GM12878 (cell line): ENCODE data around the gene CPNE4. TPM values are rescaled to one million over a fixed set of nuclear protein-coding genes. Genes with fewer than 3 reads are reported as not detected.

Experiments
- ATAC-seq: fragments of 200-7000 bp; cut with Tn5 transposase; 3 replicates; pipeline ENCODE4 v1.9.1; 2020; ENCODE audit warnings: mild to moderate bottlenecking, moderate library complexity
- BruUV-seq: library from RNA; stranded (reverse); fragments of 400-500 nt; replicated peaks from 2 replicates; lab custom pipeline; 2021; lab: Mats Ljungman, UMichigan
- CTCF ChIA-PET: fragments of 300-600 bp; sonication (Branson Sonifier 250); formaldehyde crosslinking; extraction: SDS; loops from one replicate; lab custom pipeline; 2021; ENCODE audit warnings: inconsistent platforms; lab: Yijun Ruan, JAX
- POLR2A ChIA-PET: fragments of 350-600 bp; formaldehyde crosslinking; extraction: SDS; loops from one replicate; lab custom pipeline; 2021; ENCODE audit warnings: inconsistent platforms; lab: Charles Lee
- RAD21 ChIA-PET: fragments of 300-600 bp; sonication (Branson Sonifier 250); formaldehyde crosslinking; loops from one replicate; lab custom pipeline; 2023; ENCODE audit warnings: antibody characterized with exemption; ENCODE audit not compliant: unreplicated experiment; lab: Charles Lee
- SMC1A ChIA-PET: fragments of 300-600 bp; sonication (Branson Sonifier 250); formaldehyde crosslinking; loops from one replicate; lab custom pipeline; 2023; ENCODE audit not compliant: unreplicated experiment, uncharacterized antibody; lab: Charles Lee
- DNase-seq: peaks from one replicate; pipeline ENCODE4 v3.0.0-alpha.2; 2011; ENCODE audit warnings: low read depth, low spot score
- FAIRE-seq: peaks from 3 replicates; lab custom pipeline; 2011; peaks lifted over from hg19 to GRCh38; lab: Jason Lieb, UNC
- H2AFZ ChIP-seq: 2 replicates; pipeline ENCODE4 v1.6.0; 2011; ENCODE audit warnings: low read depth, low read length, control low read depth; ENCODE audit not compliant: control insufficient read depth
- H3K27ac ChIP-seq: 2 replicates; pipeline ENCODE4 v1.5.1; 2011; ENCODE audit warnings: control low read depth; ENCODE audit not compliant: control insufficient read depth, insufficient read depth
- H3K27me3 ChIP-seq, 2 experiments: replicated peaks in 1 of 2; 2 replicates each; pipeline versions ENCODE4 v1.6.0 to v1.6.1; 2011; ENCODE audit warnings: low read length in 1 of 2; ENCODE audit not compliant: control insufficient read depth in 2 of 2, insufficient read depth in 2 of 2
- H3K36me3 ChIP-seq, 2 experiments: 2 replicates each; pipeline ENCODE4 v1.5.1; 2011; ENCODE audit warnings: low read length in 1 of 2; ENCODE audit not compliant: control insufficient read depth in 2 of 2, insufficient read depth in 2 of 2
- H3K4me1 ChIP-seq: 2 replicates; pipeline ENCODE4 v1.6.1; 2011; ENCODE audit warnings: mild to moderate bottlenecking, low read length, moderate library complexity, mixed read lengths; ENCODE audit not compliant: control insufficient read depth, insufficient read depth
- H3K4me2 ChIP-seq: 2 replicates; pipeline ENCODE4 v1.6.0; 2011; ENCODE audit warnings: control low read depth; ENCODE audit not compliant: control insufficient read depth, insufficient read depth
- H3K4me3 ChIP-seq: fragments of 200-600 bp; sonication (generic); 2 replicates; pipeline ENCODE4 v1.5.1; 2016
- H3K79me2 ChIP-seq: 2 replicates; pipeline ENCODE4 v1.6.0; 2011; ENCODE audit warnings: low read length; ENCODE audit not compliant: control insufficient read depth, insufficient read depth
- H3K9ac ChIP-seq: 2 replicates; pipeline ENCODE4 v1.8.0; 2011; ENCODE audit warnings: low read length, control low read depth, mixed read lengths; ENCODE audit not compliant: control insufficient read depth, insufficient read depth
- H3K9me3 ChIP-seq: replicated peaks from 3 replicates; pipeline ENCODE4 v1.5.1; 2011; ENCODE audit warnings: mild to moderate bottlenecking, low read length; ENCODE audit not compliant: control insufficient read depth, insufficient read depth
- H4K20me1 ChIP-seq: 2 replicates; pipeline ENCODE4 v1.6.0; 2011; ENCODE audit not compliant: control insufficient read depth, insufficient read depth
- CHD2 ChIP-seq: IDR thresholded peaks from 2 replicates; pipeline ENCODE4 v1.6.1; 2011; ENCODE audit warnings: low read depth, low read length, improper control_type of control experiment, borderline replicate concordance
- HDAC2 ChIP-seq: fragments of 200-600 bp; sonication (generic); IDR thresholded peaks from 2 replicates; pipeline ENCODE4 v1.6.1; 2017
- NBN ChIP-seq: fragments of 450-650 bp; IDR thresholded peaks from 2 replicates; pipeline ENCODE4 v1.6.1; 2016
- NRF1 ChIP-seq: conservative IDR thresholded peaks from 2 replicates; pipeline ENCODE4 v1.6.1; 2011; ENCODE audit warnings: mild to moderate bottlenecking, low read depth, low read length, improper control_type of control experiment
- STAT1 ChIP-seq: fragments of 450-650 bp; conservative IDR thresholded peaks from 2 replicates; pipeline ENCODE4 v1.6.1; 2014; ENCODE audit warnings: antibody characterized with exemption, mild to moderate bottlenecking
- TBL1XR1 ChIP-seq: IDR thresholded peaks from 2 replicates; pipeline ENCODE4 v1.6.1; 2012; ENCODE audit warnings: low read depth, low read length, improper control_type of control experiment
- YY1 ChIP-seq: IDR thresholded peaks from 2 replicates; pipeline ENCODE4 v1.6.1; 2011; ENCODE audit warnings: low read depth, mild to moderate bottlenecking, low read length
- ZZZ3 ChIP-seq: IDR thresholded peaks from 2 replicates; pipeline ENCODE4 v1.6.1; 2011; ENCODE audit warnings: low read depth; ENCODE audit not compliant: control insufficient read depth, insufficient read length
- WGBS: methylation state at CpG from one replicate; pipeline ENCODE4 v1.1.6; 2016; ENCODE audit warnings: low lambda C conversion rate; ENCODE audit not compliant: insufficient replicate concordance, insufficient coverage; ENCODE audit errors: missing lambda C conversion rate; 5-methylcytosine and 5-hydroxymethylcytosine counted together
- in situ Hi-C: fragments of 300-500 bp; cut with MboI; formaldehyde crosslinking; loops from 9 replicates; pipeline ENCODE4 v1.14.3; 2018; ENCODE audit warnings: mixed read lengths
- intact Hi-C: fragments of 100-400 bp; cut with micrococcal nuclease; formaldehyde crosslinking; loops from one replicate; pipeline ENCODE4 v1.14.2; 2022; ENCODE audit not compliant: unreplicated experiment
- polyA plus RNA-seq, 11 experiments: library from polyadenylated mRNA; depleted of rRNA in 4 of 11; unstranded in 6 of 11; stranded (reverse) in 5 of 11; fragments of >200 nt; fragmentation: Nextera tagmentation in 4 of 11; fragmentation: Illumina TruSeq in 1 of 11; extraction: Ambion mirVana in 4 of 11; extraction: Trizol in 1 of 11; gene quantifications; 1 replicate in 1 of 11; 2 replicates in 10 of 11; pipeline versions ENCODE4 v1.2.1 to v1.2.3, GENCODE V29; 2011 to 2016; ENCODE audit warnings: inconsistent platforms in 2 of 11, missing spikeins in 2 of 11, low read depth in 1 of 11
- total RNA-seq, 4 experiments: library from RNA; depleted of rRNA in 3 of 4; stranded (reverse); fragments of >200 nt in 3 of 4; fragmentation: Illumina TruSeq in 1 of 4; extraction: Trizol in 1 of 4; gene quantifications; 2 replicates each; pipeline versions ENCODE4 v1.2.1 to v1.2.3, GENCODE V29; 2013 to 2021
- TF ChIP-seq, protein P1 (sequence below): IDR thresholded peaks from 2 replicates; pipeline ENCODE4 v1.6.1; 2012; ENCODE audit warnings: low read depth, low read length, improper control_type of control experiment
- TF ChIP-seq, protein P2 (sequence below): fragments of 450-650 bp; IDR thresholded peaks from 2 replicates; pipeline ENCODE4 v1.6.1; 2016; ENCODE audit warnings: mild to moderate bottlenecking

CPNE4 gene
- total and polyA plus RNA-seq, 10 of the 15 experiments (the other 5 are each of a cell fraction or from before 2014, with no cell fraction given) = 0.17 to 1.9 (median 0.48) TPM; not detected in 1

DNA sequence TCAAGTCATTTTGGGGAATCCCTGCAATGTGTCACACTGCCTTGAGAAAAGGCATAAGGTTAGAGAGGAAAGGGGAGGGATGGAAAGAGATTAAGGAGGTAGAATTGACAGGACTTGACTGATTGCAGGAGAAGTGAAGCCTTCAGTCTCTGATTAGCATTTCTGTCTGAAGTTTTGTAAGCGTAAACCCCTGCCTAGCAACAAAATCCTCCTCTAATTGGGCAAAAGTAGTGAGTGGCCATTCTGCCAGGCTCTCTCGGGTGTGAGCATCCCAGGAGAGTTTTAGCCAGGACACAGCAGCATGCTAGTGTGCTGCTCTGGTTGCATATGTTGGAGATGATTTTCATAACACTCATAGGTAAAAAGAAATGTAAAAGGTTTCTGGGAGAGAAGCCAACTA lies 415.0 kb downstream of the CPNE4 start:
- Histone ChIP-seq H3K9ac (no peak overlapping the region), H3K4me1 (0 out of 2 replicates have a peak, but pooled peaks cover 7% of the 10 kb centered on the region), H3K4me3 (no peak overlapping the region), H3K4me2 (no peak overlapping the region), H3K36me3 (no peaks in the 10 kb centered on the region), H3K9me3 (no peaks in the 10 kb centered on the region), H3K79me2 (no peaks in the 10 kb centered on the region), H3K27ac (no peak overlapping the region), H3K27me3 (no peaks in the 10 kb centered on the region), H4K20me1 (no peaks in the 10 kb centered on the region), H2AFZ (no peak overlapping the region)
- no peak for FAIRE-seq
- ChIA-PET CTCF (interaction anchor here (0.9 kb wide), 1 partner anchor 70 kb away, joined by 3 read pairs; no protein-coding TSS in a partner anchor), RAD21 (no interaction called here), SMC1A (no interaction called here), POLR2A (no interaction called here)
- no peak for TF ChIP-seq CHD2
- no peak for TF ChIP-seq NBN
- TF ChIP-seq, protein P1, sequence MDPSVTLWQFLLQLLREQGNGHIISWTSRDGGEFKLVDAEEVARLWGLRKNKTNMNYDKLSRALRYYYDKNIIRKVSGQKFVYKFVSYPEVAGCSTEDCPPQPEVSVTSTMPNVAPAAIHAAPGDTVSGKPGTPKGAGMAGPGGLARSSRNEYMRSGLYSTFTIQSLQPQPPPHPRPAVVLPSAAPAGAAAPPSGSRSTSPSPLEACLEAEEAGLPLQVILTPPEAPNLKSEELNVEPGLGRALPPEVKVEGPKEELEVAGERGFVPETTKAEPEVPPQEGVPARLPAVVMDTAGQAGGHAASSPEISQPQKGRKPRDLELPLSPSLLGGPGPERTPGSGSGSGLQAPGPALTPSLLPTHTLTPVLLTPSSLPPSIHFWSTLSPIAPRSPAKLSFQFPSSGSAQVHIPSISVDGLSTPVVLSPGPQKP = no peak
- no peak for TF ChIP-seq YY1
- TF ChIP-seq STAT1 = no peak
- TF ChIP-seq, protein P2, sequence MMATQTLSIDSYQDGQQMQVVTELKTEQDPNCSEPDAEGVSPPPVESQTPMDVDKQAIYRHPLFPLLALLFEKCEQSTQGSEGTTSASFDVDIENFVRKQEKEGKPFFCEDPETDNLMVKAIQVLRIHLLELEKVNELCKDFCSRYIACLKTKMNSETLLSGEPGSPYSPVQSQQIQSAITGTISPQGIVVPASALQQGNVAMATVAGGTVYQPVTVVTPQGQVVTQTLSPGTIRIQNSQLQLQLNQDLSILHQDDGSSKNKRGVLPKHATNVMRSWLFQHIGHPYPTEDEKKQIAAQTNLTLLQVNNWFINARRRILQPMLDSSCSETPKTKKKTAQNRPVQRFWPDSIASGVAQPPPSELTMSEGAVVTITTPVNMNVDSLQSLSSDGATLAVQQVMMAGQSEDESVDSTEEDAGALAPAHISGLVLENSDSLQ = no peak
- no peak for TF ChIP-seq NRF1
- TF ChIP-seq ZZZ3 = no peak
- TF ChIP-seq TBL1XR1 = no peak
- TF ChIP-seq HDAC2 = no peak
- no peak for ATAC-seq
- intact Hi-C loops (no loop called here), in situ Hi-C loops (no loop called here)
- DNase-seq = no peak
- 50% methylated on average over 2 of the region's 2 CpGs for WGBS
- BruUV-seq = no TSS peak
